ENCODE data around the gene LIME1.
A peak's percentile ranks its signal among the peaks of the same experiment; 100 is the strongest.
"Not testable (repeated sequence)": the region's sequence is repeated elsewhere in the genome, so short reads cannot be mapped to it uniquely, and the experiment has no call there.

LIME1 gene

GRCh38 chr20:63706852-63707557 is 29.5 kb upstream of the LIME1 start:
- peak; percentile 40 to 43 for DNase-seq (ENCODE audit: extremely low read depth in 1 of 2, low read depth in 1 of 2)

- peak; percentile 58 to 81 for DNase-seq (ENCODE audit: extremely low read depth in 1 of 2, low read depth in 1 of 2)
Observed at GRCh38 chr20:63707558-63708300, 28.7 kb upstream of the LIME1 start, which contains the start of the genes ARFRP1 and ZGPAT. Gene ARFRP1 (minus strand): TSS chr20:63707976. CDS start chr20:63707091, 885 bp downstream. Gene ZGPAT (plus strand): TSS chr20:63708039. CDS start chr20:63708581, 542 bp downstream.

GRCh38 chr20:63708301-63709148 is 27.9 kb upstream of the LIME1 start:
- DNase-seq (ENCODE audit: extremely low read depth in 1 of 2, low read depth in 1 of 2): no peak

DNA sequence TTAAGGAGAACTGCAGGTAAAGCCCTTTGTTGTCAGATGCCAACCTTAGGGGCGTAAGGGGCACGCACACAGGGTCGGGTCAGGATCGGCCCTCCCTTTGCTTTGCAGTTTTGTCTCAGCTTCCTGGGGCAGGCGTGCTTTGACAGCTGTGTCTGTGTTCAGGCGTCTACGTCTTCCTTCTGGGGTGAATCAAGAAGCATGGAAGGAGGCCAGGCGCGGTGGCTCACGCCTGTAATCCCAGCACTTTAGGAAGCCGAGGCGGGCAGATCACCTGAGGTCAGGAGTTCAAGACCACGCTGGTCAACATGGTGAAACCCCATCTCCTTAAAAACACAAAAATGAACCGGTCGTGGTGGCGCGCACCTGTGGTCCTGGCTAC is 27.3 kb upstream of the LIME1 start:
- DNase-seq (ENCODE audit: extremely low read depth in 1 of 2, low read depth in 1 of 2): no peak

DNA sequence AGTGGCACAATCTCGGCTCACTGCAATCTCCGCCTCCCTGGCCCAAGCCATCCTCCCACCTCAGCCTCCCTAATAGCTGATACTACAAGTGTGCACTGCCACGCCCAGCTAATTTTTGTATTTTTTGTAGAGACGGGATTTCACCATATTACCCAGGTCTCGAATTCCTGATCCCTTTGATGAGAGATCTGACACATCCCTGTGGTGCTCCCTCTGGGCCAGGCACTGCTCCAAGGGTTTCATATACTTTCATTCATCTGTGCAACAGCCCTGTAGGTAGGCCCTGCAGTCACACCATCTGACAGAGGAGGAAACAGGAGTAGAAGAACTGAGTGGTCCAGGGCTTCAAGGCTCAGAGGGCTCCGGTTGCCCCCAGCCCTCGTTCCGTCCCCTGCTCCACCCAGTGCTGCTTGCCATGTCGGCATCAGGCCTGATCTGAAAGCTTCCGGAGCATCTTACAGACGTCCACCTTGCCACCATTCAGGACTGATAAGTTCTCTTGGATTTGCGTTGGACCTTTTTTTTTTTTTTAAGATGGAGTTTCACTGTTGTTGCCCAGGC is 25.3 kb upstream of the LIME1 start:
- DNase-seq (ENCODE audit: extremely low read depth in 1 of 2, low read depth in 1 of 2): no peak

DNA sequence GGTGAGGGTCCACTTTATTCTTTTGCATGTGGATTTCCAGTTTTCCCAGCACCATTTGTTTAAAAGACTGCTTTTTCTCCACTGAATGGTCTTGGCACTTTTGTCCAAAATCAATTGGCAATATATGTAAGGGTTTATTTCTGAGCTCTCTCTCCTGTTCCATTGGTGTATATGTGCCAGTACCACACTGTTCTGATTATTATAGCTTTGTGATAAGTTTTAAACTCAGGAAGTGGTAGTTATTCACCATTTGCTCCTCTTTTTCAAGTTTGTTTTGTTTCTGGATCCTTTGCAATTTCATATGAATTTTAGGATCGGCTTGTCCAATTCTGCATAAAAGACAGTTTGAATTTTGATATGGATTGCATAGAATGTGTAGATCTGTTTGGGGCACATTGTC is 24.3 kb upstream of the LIME1 start:
- no peak for DNase-seq (ENCODE audit: extremely low read depth in 1 of 2, low read depth in 1 of 2)

- no peak for DNase-seq (ENCODE audit: extremely low read depth in 1 of 2, low read depth in 1 of 2)
Observed at GRCh38 chr20:63714858-63715257, 21.6 kb upstream of the LIME1 start.

DNA sequence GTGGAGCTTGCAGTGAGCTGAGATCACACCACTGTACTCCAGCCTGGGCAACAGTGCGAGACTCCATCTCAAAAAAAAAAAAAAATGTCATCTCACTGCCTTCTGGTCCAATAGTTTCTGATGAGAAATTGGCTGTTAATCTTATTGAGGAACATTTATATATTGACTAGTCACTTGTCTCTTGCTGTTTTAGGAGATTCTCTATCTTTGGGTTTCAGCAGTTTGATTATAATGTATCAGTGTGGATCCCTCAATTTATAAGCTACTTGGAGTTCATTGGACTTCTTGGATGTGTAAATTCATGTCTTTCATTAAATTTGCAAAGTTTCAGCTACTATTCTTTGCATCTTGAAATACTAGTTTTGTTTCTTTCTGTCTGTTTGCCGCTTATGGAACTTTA is 17.5 kb upstream of the LIME1 start:
- no peak for DNase-seq (ENCODE audit: extremely low read depth in 1 of 2, low read depth in 1 of 2)

DNA sequence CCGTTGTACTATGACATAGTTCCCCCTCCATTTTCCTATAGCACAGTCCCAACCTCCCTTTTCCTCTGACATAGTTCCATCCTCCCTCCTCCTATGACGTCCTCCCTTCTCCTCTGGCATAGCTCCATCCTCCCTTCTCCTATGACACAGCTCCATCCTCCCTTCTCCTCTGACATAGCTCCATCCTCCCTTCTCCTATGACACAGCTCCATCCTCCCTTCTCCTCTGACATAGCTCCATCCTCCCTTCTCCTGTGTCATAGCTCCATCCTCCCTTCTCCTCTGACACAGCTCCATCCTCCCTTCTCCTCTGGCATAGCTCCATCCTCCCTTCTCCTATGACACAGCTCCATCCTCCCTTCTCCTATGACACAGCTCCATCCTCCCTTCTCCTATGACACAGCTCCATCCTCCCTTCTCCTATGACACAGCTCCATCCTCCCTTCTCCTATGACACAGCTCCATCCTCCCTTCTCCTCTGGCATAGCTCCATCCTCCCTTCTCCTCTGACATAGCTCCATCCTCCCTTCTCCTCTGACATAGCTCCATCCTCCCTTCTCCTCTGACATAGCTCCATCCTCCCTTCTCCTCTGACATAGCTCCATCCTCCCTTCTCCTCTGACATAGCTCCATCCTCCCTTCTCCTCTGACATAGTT is 13.4 kb upstream of the LIME1 start:
- DNase-seq (ENCODE audit: extremely low read depth in 1 of 2, low read depth in 1 of 2): not testable (repeated sequence)

- not testable (repeated sequence) for DNase-seq (ENCODE audit: extremely low read depth in 1 of 2, low read depth in 1 of 2)
Observed at GRCh38 chr20:63730189-63730733, 6.2 kb upstream of the LIME1 start.

DNA sequence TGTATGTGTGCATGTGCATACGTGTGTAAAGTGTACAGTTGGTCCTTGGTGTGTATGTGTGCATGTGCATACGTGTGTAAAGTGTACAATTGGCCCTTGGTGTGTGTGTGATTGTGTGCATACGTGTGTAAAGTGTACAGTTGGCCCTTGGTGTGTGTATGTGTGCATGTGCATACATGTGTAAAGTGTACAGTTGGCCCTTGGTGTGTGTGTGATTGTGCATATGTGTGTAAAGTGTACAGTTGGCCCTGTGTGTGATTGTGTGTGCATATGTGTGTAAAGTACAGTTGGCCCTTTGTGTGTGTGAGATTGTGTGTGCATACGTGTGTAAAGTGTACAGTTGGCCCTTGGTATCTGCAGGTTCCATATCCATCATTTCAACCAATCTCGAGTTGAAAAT is 5.1 kb upstream of the LIME1 start:
- DNase-seq (ENCODE audit: extremely low read depth in 1 of 2, low read depth in 1 of 2): no peak

GRCh38 chr20:63732118-63733095 is 4.1 kb upstream of the LIME1 start:
- DNase-seq (ENCODE audit: extremely low read depth in 1 of 2, low read depth in 1 of 2): no peak

DNA sequence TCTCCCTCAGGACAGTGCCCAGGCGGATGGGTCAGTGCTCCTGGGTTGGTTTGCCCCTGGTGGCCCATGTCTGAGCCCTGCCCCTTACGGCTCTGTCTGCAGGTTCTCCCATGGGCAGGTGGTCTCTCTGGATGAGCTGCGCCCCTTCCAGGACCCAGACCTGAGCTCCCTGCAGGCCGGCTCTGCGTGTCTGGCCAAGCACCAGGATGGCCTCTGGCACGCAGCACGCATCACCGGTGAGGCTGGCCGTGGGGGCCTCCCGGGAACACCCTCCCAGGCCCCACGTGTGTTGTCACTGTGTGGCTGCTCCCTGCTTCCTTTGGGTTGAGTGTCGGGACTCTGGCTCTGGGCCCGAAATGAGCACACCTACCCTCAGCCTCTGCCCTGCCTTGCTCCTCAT is 3.3 kb upstream of the LIME1 start:
- DNase-seq (ENCODE audit: extremely low read depth in 1 of 2, low read depth in 1 of 2): no peak

DNA sequence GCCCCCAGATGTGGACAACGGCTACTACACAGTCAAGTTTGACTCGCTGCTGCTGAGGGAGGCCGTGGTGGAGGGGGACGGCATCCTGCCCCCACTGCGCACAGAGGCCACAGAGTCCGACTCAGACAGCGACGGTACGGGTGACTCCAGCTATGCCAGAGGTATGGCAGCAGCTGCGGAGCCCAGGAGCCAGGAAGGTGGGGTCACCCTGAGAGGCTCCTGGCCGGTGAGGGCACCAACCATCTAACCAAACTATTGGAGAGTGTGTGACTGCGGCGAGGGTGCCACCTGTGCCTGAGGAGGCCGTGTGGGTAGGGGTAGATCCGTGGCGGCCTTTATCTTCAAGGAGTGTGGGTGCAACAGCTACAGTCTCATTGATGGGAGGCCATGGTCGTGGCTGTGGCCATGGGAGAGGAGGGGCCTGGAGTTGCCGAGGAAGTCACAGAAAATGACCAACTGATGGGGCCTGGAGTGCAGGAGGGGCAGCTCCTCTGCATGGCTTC is 2.8 kb upstream of the LIME1 start:
- no peak for DNase-seq (ENCODE audit: extremely low read depth in 1 of 2, low read depth in 1 of 2)

DNA sequence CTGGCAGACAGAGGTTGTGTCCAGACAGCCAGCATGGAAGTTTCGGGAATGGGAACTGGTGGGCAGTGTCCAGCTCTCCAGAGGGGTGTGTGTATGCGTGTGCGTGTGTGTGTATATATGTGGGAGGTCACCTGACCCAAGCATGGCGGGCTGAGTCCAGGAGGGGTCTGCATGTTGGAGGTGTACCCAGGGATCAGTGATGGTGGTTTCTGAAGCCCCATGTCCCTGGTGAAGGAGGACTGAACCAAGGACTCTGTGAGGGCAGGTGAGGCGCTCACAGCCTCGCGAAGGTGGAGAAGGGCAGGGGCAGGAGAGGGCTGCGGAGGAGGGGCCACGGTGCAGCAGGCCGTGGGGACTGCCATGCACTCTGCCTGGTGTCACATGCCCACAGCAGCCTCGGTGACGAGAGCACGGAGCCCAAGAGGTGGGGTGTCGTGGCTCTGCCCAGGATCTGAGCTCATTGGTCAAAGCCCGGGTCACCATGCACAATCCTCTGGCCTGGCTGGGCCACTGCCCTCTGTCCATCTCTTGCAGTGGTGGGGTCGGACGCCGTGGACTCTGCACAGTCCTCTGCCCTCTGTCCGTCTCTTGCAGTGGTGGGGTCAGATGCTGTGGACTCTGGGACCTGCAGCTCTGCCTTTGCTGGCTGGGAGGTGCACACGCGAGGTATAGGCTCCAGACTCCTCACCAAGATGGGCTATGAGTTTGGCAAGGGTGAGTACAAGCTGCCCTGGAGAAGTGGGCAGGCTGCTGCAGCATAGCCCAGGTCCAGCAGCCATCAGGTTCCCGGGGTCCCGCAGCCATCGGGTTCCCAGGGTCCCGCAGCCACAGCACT is 2.1 kb upstream of the LIME1 start:
- no peak for DNase-seq (ENCODE audit: extremely low read depth in 1 of 2, low read depth in 1 of 2)

- DNase-seq (ENCODE audit: extremely low read depth in 1 of 2, low read depth in 1 of 2): no peak
Observed at GRCh38 chr20:63734946-63735858, 1.3 kb upstream of the LIME1 start.
